Activated naive CD4-positive, alpha-beta T cell treated with Interleukin-2 at 50 U/mL for 16 hours (primary cell): ENCODE results near the gene TECPR1.

Source experiments
- DNase-seq: peaks from one replicate; pipeline ENCODE4 v3.0.0-alpha.2; 2020

The TECPR1 gene

DNA sequence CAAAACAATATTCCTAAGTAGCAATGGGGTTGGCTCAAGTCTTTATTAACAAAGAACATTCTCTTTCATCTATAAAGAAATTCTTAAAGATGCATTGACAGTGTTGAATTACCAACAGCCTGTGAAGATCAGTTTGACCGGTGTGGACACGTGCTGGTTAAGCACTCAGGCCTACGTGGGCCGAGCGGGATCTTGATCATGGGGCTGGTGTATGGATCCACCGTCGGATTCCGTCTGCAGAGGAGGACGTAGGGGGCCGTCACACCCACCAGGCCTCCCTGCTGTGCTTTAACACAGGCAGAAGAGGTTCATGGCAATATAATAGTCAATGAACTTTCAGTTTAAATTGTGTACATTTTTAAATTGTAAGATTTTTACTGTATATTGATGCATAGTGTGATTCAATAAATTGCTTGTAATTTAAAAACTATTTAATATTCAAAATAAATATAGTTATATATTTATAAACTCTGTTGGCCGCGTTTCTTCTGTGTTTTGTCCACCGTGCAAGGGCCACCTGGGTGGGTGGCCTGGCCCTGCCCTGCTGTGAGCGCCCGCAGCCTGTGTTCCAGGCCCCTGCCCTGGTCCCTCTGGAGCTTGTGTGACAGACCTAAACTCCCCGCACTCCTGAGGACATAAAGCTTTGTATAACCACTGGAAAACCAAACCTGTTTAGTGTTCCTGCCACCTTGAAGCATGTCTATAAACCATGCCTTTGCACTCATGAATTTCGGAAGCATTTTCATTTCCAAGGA, 42.7 kb downstream of the TECPR1 start:
- no peak for DNase-seq

DNA sequence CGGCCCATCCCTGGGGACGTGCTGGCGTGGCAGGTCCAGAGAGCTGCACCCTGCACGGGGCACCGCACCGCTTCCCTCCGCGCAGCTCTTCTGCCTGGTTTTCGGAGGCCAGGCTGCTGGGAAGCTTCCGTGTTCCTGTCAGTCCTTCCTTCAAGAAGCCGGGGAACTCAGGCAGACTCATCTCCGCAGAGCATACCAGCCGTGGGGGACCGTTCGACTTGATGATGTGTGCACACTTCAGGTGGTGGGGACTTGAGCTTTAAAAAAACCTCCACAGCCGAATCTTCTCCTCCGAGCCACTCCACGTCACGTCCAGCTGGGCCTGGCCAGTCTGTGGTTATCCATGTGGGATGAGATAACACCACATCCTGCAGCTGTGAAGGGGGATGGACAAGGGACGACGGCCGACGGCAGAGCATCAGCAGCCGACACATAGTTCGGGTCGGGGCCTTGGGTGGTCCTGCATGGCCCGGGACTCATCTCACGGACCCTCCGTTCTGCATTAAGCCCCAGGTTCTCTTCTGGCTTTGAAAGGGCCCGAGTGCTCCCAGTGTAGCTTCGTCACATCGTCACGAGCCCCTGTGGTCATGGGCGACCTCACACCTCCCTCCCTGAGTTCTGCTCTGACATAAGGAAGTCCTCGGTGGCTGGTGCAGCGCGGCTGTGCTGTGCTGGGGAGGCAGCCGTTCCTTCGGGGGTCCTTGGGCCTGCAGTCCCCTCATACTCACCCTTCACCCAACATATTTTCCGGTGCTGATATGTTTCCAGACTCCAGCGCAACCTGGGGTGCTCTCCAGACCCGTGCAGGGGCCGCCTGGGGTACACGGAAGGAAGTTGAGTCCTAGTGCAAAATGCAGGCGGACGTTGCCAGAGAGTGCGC, 45.3 kb downstream of the TECPR1 start:
- no peak for DNase-seq

DNA sequence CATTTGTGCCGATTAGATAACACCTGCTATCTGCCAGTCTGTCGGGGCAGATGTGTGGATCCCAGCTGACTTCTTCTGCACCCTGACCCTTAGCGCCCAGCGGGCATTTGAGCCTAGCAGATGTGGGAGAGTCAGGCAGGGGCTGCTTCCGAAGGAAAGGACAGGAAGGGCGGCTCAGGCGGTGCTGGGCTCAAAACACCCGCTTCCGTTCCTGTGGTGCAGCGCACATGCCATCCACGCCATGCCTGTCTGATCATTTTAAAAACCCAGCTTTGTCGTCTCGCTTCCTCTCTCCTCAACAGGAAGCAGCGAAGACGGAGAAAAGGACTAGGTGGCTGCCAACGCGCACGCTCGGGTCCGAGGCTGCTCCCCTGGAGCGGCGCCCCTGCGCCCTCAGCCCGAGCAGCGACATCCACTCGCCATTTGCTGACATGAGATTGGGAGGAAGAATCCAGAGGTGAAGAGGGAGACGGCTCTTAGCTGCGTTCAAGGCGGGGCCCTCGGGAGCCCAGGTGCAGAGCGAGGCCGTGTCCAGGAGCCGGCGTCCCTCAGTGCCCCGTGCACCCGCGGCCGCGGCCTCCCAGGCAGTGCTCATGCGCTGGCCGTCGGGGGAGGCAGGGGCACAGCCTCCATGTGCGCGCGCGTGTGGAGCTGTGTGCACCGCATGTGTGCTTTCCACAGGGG, 46.7 kb downstream of the TECPR1 start:
- DNase-seq = no peak

DNA sequence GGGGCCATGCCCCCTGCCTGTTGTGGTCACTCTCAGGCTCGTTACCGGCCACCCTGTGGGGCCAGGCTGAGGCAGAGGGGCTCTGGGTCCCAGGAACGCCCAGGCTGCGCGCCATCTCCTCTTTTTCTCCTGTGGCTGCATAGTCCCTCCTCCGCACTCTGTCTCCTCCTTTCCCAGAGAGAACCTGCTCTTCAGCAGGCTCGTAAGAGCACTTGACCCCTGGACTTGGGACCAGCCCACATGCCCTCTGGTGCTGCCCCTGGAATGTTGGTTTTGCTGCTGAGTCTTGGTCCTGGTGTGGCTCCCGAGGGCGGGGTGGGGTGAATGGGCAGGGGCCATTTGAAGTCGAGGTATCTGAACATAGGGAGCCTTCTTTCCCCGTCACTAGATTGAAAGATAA, 47.4 kb downstream of the TECPR1 start:
- DNase-seq = no peak

DNA sequence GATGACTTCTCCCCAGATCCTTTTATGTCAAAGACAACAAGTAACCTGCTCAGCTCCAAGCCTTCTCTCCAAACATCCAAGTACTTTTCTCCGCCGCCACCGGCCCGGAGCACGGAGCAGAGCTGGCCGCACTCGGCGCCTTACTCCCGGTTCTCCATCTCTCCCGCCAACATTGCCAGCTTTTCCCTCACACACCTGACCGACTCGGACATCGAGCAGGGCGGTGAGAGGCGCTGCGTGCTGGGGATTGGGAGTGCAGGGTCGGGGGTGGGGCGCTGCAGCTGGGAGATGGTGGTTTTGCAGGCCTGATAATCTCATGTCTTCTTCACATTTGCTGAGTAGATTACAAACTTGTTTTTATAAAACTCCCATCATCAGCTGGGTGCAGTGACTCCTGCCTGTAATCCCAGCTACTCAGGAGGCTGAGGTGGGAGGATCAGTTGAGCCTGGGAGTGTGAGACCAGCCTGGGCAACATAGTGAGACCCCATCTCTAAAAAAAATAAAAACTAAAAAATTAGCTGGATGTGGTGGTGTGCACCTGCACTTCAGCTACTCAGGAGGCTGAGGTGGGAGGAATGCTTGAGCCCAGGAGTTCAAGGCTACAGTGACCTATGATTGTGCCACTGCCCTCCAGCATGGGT, 47.9 kb downstream of the TECPR1 start:
- DNase-seq = no peak

DNA sequence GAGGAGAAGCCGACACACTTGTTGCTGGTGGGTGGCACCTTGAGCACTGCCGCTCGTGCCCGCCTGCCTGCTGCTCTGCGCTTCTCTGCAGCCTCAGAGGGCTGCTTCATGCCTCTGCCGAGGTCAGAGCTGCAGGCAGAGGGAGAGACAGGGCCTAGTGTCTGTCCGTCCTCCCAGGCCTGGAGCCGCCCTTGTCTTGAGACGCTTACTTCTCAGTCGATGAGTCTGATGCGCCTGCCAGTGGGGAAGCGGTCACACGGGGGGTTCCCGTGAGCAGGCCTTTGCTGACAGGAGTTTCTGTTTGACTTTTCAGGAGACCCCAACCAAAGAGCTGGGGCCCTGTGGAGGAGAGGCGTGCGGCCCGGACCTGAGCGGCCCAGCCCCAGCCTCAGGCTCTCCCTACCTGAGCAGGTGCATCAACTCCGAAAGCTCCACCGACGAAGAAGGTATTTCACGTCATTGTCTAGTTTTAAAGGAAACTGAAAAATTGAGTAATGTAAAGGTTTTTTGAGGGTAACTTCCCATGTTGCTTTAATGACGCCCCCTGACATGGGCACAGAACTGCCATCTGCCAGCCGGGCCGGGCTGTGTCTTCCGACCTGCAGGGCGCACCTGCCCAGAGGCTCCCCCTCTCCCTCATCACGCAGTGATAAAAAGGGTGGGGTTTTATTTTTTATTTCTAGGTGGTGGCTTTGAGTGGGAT, 48.6 kb downstream of the TECPR1 start:
- DNase-seq = no peak

DNA sequence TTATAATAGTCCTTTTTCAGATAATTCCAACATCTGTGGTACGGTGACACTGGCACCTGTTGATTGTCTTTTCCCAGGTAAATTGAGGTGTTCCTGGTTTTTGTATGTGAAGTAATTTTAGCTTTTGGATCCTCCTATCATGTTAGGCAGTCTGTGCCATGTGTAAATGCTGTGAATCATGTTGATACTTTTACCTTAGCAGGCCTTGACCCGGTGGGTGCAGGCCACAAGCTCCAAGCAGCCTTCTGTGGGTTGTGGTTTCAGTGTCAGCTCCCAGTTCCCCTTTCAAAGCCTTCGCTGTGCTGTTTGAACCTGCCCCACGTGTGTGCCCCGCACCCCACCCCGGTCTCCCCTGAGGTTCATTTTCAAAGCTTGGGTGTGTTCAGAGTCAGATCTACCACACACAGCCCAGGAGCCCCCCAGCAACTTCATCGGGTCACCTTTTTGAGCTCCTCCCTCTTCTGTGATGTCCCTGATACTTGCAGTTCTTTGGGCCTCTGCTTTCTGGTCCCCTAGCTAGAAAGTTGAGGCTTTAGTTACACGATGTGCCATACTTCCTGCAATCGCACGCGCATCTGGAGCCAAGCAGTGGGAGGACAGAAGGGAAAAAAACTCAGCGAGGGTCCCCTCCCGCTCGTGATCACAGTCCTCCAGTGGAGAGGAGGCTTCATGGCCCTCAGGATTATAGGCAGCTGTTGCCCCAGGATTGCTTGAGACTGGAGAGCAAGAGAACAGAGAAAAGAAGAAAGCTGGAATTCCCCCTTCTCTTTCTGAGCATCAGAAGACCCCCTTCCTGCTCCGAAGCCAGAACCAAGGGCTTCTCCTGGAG, 49.5 kb downstream of the TECPR1 start:
- DNase-seq = peak; percentile 55

DNA sequence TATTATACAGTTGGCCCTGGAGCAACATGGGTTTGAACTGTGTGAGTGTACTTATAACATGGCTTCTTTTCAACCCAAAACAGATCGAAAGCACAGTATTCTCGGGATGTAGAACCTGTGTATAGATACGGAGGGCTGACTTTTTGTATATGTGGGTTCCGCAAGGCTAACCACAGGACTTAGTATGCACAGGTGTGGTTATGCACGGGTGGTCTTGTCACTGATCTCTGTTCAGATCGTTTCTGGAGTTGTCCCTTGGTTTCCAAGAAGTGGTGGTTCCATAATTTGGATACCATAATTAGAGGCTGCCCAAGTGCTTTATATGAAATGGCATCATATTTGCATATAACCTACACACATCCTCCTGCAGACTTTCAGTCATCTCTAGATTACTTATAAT, 51.7 kb downstream of the TECPR1 start:
- no peak for DNase-seq

DNA sequence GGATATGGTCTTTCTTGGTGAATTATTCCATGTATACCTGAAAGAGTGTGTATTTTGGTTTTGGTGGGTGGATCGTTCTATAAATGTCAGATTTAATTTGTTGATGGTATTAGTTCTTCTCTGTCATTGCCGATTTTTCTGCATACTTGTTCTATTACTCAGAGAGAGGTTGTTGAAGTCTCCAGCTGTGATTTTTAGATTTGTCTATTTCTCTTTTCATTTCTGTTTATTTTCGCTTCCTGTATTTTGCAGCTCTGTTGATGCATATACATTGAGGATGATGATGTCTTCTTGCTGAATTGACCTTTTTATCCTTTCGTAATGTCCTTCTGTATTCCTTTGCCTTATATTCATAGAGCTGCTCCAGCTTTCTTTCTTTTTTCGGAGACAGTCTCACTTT, 52.9 kb downstream of the TECPR1 start:
- DNase-seq = no peak

DNA sequence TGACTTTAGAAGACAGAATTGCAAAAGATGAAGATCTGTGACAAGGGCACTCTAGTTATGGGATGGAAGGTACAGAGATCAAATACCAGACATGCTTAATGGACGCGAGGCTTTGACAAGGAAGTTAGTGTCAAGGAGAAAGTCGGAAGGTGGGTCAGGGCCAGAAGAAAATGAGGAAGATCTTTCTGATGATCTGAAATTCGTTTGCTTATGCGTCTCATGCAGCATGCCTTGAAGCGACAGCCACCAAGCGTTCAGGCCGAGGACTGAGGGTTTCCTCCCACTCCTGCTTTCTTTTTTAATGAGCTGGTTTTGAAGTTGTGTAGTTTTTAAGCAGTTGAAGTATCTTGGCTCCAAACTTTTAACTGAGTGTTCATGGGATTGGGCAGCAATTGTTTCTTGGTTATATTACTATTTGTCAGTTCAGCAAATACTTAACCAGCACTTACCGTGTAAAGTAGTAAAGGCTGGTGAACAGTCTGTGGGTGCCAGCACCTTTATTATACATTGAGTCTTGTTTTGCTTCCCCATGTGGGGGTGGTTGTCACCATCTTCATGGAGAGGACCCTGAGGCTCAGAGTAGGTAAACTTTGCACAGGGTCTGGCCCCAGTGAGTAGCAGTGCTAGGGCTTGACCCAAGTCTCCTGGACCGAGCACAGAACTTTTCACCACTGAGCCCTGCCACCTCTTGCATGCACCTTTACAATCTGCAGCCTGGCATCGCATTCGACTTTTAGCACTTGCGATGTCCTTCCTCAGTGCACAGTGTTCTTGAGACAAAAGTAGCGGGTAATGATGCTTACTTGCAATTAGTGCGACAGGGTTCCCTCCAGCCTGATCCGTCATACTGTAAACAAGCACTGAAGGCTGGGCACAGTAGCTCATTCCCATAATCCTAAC, 55.1 kb downstream of the TECPR1 start:
- DNase-seq = no peak

DNA sequence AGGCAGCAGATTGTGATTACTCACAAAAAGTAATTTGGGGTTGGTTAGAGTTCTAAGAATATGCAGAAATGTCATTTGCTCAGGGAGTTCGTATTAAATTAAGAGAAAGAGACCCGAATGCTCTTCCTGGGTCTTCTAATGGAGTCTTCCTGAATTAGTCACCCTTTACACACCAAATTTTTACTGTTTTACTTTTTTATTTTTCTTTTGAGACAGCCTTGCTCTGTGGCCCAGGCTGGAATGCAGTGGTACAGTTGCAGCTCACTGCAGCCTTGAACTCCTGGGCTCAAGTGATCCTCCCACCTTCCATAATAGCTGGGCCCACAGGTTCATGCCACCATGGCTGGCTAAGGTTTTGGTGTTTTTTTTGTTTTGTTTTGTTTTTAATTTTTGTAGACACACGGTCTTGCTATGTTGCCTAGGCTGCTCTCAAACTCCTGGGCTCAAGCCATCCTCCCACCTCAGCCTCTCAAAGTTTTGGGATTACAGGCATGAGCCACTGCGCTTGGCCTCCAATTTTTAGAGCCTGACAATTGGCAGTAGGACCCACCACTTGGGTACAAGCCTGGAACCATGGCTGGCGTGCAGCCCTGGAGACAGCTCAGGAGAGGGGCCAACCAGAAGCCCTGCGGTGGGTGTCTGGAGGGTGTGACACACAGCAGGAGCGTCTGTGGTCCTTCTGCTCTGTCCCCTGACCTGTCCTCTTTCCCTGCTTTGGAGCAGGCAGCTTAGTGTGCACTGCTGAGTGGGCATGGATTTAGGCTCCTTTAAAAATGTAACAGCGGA, 57.2 kb downstream of the TECPR1 start:
- DNase-seq = no peak

DNA sequence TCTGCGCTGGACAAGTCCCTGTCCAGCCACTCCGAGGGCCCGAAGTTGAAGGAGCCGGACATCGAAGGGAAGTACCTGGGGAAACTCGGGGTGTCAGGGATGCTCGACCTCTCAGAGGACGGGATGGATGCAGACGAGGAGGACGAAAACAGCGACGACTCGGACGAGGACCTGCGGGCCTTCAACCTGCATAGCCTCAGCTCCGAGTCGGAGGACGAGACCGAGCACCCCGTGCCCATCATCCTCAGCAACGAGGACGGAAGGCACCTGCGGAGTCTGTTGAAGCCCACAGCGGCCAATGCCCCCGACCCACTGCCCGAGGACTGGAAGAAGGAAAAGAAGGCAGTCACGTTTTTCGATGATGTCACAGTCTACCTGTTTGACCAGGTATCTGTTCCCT, 57.8 kb downstream of the TECPR1 start:
- DNase-seq = no peak

DNA sequence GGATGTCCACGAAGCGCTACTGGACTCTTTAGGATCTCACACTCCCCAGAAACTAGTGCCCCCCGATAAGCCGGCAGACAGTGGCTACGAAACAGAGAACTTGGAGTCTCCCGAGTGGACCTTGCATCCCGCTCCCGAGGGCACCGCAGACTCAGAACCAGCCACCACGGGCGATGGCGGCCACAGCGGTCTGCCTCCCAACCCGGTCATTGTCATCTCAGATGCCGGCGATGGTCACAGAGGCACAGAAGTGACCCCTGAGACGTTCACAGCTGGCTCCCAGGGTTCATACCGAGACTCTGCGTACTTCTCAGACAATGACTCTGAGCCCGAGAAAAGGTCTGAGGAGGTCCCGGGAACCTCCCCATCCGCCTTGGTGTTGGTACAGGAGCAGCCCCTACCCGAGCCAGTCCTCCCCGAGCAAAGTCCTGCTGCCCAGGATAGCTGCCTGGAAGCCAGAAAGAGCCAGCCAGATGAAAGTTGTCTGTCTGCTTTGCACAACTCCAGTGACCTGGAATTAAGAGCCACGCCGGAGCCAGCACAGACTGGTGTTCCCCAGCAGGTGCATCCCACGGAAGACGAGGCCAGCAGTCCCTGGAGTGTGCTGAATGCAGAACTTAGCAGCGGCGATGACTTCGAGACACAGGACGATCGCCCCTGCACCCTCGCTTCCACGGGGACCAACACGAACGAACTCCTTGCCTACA, 58.4 kb downstream of the TECPR1 start:
- DNase-seq = no peak

DNA sequence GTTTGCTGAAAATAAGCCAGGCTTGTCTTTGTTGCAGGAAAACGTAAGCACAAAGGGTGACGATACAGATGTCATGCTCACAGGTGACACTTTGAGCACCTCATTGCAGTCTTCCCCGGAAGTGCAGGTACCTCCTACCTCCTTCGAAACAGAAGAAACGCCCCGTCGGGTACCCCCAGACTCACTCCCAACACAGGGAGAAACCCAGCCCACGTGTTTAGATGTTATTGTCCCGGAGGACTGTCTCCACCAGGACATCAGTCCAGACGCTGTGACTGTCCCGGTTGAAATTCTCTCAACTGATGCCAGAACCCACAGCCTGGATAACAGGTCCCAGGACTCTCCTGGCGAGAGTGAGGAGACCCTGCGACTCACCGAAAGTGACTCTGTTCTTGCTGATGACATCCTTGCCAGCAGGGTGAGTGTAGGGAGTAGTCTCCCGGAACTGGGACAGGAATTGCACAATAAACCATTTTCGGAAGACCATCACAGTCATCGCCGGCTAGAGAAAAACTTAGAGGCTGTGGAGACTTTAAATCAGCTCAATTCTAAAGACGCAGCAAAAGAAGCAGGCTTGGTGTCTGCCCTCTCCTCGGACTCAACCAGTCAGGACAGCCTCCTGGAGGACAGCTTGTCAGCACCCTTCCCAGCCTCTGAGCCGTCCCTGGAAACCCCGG, 59.1 kb downstream of the TECPR1 start:
- no peak for DNase-seq

DNA sequence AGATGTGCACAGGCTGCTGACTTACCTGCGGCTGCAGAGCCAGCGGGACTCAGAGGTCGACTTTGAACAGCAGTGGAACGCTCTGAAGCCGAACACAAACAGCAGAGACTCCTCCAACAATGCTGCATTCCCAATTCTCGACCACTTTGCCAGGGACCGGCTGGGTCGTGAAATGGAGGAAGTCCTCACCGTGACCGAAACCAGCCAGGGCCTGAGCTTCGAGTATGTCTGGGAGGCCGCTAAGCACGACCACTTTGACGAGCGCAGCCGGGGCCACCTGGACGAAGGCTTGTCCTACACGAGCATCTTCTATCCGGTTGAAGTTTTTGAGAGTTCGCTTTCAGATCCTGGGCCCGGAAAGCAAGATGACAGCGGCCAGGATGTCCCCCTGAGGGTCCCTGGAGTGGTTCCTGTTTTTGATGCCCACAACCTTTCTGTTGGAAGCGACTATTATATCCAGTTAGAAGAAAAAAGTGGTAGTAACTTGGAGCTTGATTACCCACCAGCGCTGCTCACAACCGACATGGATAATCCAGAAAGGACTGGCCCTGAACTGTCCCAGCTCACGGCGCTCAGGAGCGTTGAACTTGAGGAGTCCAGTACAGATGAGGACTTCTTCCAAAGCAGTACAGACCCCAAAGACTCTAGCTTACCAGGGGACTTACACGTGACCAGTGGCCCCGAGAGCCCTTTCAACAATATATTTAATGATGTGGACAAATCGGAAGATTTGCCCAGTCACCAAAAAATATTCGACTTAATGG, 60.2 kb downstream of the TECPR1 start:
- no peak for DNase-seq

DNA sequence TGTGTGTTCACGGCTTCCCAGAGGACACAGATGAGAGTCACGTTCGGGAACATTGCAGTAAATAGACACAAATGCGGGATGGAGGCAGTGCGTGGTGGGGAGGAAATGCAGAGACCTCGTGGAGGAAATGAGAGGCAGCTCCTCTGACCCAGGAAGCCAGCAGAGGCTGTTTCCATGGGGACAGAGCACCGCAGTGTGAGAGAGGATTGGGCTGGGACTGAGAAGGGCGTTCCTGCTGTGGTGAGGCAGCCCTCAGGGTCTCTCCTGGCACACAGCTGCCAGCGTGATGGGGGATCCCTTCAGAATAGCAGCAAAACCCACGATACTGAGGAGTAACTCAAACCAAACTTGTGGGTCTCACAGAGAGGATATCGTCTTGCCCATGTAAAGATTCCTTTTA, 62.5 kb downstream of the TECPR1 start:
- DNase-seq = no peak

DNA sequence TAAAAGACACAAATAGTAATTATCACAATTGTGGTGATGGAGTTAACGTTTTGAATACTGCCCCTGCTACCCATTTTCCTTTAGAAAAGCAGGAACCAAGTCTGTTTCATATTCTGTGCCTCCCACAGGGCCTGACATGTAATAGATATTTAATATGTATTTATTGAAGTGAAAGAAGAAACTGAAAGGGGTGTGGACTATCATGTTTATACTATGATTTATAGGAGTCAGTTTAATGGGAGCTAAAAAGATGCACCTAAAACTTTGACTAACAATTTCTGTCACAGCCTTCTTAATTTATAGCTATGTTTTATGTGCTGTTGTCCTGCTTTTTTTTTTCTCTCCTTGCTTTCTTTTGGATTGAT, 64.9 kb downstream of the TECPR1 start:
- no peak for DNase-seq
